ENCODE measurements around the gene PRPF39. TPM values are rescaled to one million over a fixed set of nuclear protein-coding genes. Genes with fewer than 3 reads are reported as not detected.

The PRPF39 gene
- total RNA-seq, 4 donors from 2014 or later: 37.4 to 99.4 (median 40.6) TPM

- Histone ChIP-seq H3K27me3 (no peaks in the 10 kb centered on the region), H3K4me3 (no peak overlapping the region), H3K27ac (no peak overlapping the region), H3K9me3 (no peaks in the 10 kb centered on the region), H3K36me3 (peaks cover 3% of the 10 kb centered on the region), H3K4me1 (no peaks in the 10 kb centered on the region)
- DNase-seq (ENCODE audit: low spot score in 2 of 2): no peak
- TF ChIP-seq EP300 (IDR thresholded peaks at IDR 0.05) (no peak), POLR2A (IDR thresholded peaks at IDR 0.05) (no peak), POLR2AphosphoS5 (IDR thresholded peaks at IDR 0.05) (no peak)
- TF ChIP-seq, protein P1, sequence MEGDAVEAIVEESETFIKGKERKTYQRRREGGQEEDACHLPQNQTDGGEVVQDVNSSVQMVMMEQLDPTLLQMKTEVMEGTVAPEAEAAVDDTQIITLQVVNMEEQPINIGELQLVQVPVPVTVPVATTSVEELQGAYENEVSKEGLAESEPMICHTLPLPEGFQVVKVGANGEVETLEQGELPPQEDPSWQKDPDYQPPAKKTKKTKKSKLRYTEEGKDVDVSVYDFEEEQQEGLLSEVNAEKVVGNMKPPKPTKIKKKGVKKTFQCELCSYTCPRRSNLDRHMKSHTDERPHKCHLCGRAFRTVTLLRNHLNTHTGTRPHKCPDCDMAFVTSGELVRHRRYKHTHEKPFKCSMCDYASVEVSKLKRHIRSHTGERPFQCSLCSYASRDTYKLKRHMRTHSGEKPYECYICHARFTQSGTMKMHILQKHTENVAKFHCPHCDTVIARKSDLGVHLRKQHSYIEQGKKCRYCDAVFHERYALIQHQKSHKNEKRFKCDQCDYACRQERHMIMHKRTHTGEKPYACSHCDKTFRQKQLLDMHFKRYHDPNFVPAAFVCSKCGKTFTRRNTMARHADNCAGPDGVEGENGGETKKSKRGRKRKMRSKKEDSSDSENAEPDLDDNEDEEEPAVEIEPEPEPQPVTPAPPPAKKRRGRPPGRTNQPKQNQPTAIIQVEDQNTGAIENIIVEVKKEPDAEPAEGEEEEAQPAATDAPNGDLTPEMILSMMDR (IDR thresholded peaks at IDR 0.05): no peak
These were observed 60.7 kb downstream of the PRPF39 start for GRCh38 chr14:45144658-45145057.

- peaks cover 5% of the 10 kb centered on the region for H3K36me3 ChIP-seq
- H3K27ac ChIP-seq: no peak overlapping the region
These were observed 61.3 kb downstream of the PRPF39 start for GRCh38 chr14:45145214-45145613.

GRCh38 chr14:45149602-45150001, 65.7 kb downstream of the PRPF39 start:
- TF ChIP-seq, protein P1 (IDR thresholded peaks at IDR 0.05): no peak
- Histone ChIP-seq H3K27ac (no peak overlapping the region), H3K36me3 (peaks cover 5% of the 10 kb centered on the region), H3K27me3 (no peaks in the 10 kb centered on the region), H3K4me1 (no peaks in the 10 kb centered on the region), H3K9me3 (no peaks in the 10 kb centered on the region), H3K4me3 (no peak overlapping the region)
- WGBS: 93% methylated on average over 3 of the region's 3 CpGs
- no peak for DNase-seq (ENCODE audit: low spot score in 2 of 2)

More at GRCh38 chr14:45145214-45145613, 61.3 kb downstream of the PRPF39 start:
- Histone ChIP-seq H3K9me3 (no peaks in the 10 kb centered on the region), H3K27me3 (no peaks in the 10 kb centered on the region), H3K4me3 (no peak overlapping the region), H3K4me1 (no peaks in the 10 kb centered on the region)
- no peak for DNase-seq (ENCODE audit: low spot score in 2 of 2)
- 98% methylated on average over 3 of the region's 3 CpGs for WGBS
- no peak for TF ChIP-seq EP300 (IDR thresholded peaks at IDR 0.05)
- TF ChIP-seq, protein P1 (IDR thresholded peaks at IDR 0.05): no peak
- no peak for TF ChIP-seq POLR2AphosphoS5 (IDR thresholded peaks at IDR 0.05)
- no peak for TF ChIP-seq POLR2A (IDR thresholded peaks at IDR 0.05)

- peaks cover 5% of the 10 kb centered on the region for H3K36me3 ChIP-seq
- no peaks in the 10 kb centered on the region for H3K9me3 ChIP-seq
- H3K27me3 ChIP-seq: no peaks in the 10 kb centered on the region
- TF ChIP-seq, protein P1 (IDR thresholded peaks at IDR 0.05): no peak
- no peaks in the 10 kb centered on the region for H3K4me1 ChIP-seq
- no peak overlapping the region for H3K4me3 ChIP-seq
- H3K27ac ChIP-seq: no peak overlapping the region
- WGBS: 93% methylated on average over 4 of the region's 4 CpGs
- DNase-seq (ENCODE audit: low spot score in 2 of 2): no peak
These were observed 66.5 kb downstream of the PRPF39 start for GRCh38 chr14:45150386-45150890.

- H3K27me3 ChIP-seq: no peaks in the 10 kb centered on the region
- TF ChIP-seq POLR2A (IDR thresholded peaks at IDR 0.05): no peak
- TF ChIP-seq, protein P1 (IDR thresholded peaks at IDR 0.05): no peak
- no peak for TF ChIP-seq EP300 (IDR thresholded peaks at IDR 0.05)
- TF ChIP-seq POLR2AphosphoS5 (IDR thresholded peaks at IDR 0.05): no peak
These were observed 72.2 kb downstream of the PRPF39 start for GRCh38 chr14:45156067-45156466.

More at GRCh38 chr14:45156067-45156466, 72.2 kb downstream of the PRPF39 start:
- Histone ChIP-seq H3K36me3 (no peaks in the 10 kb centered on the region), H3K9me3 (no peaks in the 10 kb centered on the region), H3K4me3 (no peak overlapping the region), H3K27ac (no peak overlapping the region), H3K4me1 (no peaks in the 10 kb centered on the region)
- no peak for DNase-seq (ENCODE audit: low spot score in 2 of 2)

Other genes starting within 250 kb of the PRPF39 start
- 10 to 100 TPM; 13.7 to 23.5 (median 16.2) TPM for gene KLHL28, start 122.2 kb upstream of the PRPF39 start, total RNA-seq
- 10 to 100 TPM; 12.5 to 24.3 (median 14.2) TPM for gene TOGARAM1, start 121.9 kb upstream of the PRPF39 start, total RNA-seq
- 10 to 100 TPM; 19.4 to 47.1 (median 22.0) TPM for gene FKBP3, start 50.4 kb downstream of the PRPF39 start, total RNA-seq
- gene FANCM, start 51.8 kb downstream of the PRPF39 start, total RNA-seq: 10 to 100 TPM in 1 of 4 donors, 1 to 10 TPM in 3; 2.6 to 10.1 (median 6.4) TPM
- 10 to 100 TPM; 23.7 to 28.6 (median 27.2) TPM for gene MIS18BP1, start 169.1 kb downstream of the PRPF39 start, total RNA-seq

All from suprapubic skin (tissue), 4 donors.